Adrenal gland (tissue), 12 donors: ENCODE results near the gene RAB30. TPM values are rescaled to one million over a fixed set of nuclear protein-coding genes. Genes with fewer than 3 reads are reported as not detected.
A peak's percentile ranks its signal among the peaks of the same experiment; 100 is the strongest.

Experiments used
- DNase-seq, 7 donors: peaks; one replicate each; pipeline ENCODE4 v3.0.0-alpha.2; 2019 to 2020
- H3K27ac ChIP-seq, 5 donors: fragments of 200-600 bp; sonication (generic) in 4 of 5; 1 replicate in 3 of 5; 2 replicates in 2 of 5; pipeline versions ENCODE4 v1.5.1 to v1.8.0; 2016 to 2020; ENCODE audit warnings: mild to moderate bottlenecking in 1 of 5
- H3K27me3 ChIP-seq: fragments of 200-600 bp; 2 replicates; pipeline ENCODE4 v1.8.0; 2021
- H3K36me3 ChIP-seq, 2 donors: fragments of 200-600 bp; replicated peaks in 1 of 2; 1 replicate in 1 of 2; 2 replicates in 1 of 2; pipeline versions ENCODE4 v1.5.1 to v1.8.0; 2018 to 2022
- H3K4me1 ChIP-seq, 2 donors: fragments of 200-600 bp; replicated peaks in 1 of 2; 1 replicate in 1 of 2; 2 replicates in 1 of 2; pipeline versions ENCODE4 v1.5.1 to v1.8.0; 2018 to 2021
- H3K4me3 ChIP-seq, 4 donors: fragments of 200-600 bp; sonication (generic) in 3 of 4; one replicate each; pipeline ENCODE4 v1.5.1; 2016 to 2018
- H3K9me3 ChIP-seq, 3 donors: fragments of 200-600 bp; sonication (generic) in 1 of 3; replicated peaks in 1 of 3; 1 replicate in 2 of 3; 2 replicates in 1 of 3; pipeline versions ENCODE4 v1.5.1 to v1.8.0; 2016 to 2021
- CTCF ChIP-seq, 6 experiments: fragments of 450-650 bp in 4 of 6; fragments of 200-600 bp in 2 of 6; sonication (generic) in 1 of 6; IDR thresholded peaks; 1 replicate in 5 of 6; 2 replicates in 1 of 6; pipeline versions ENCODE4 v1.5.1 to v1.8.0; 2016 to 2021; ENCODE audit warnings: antibody characterized with exemption in 6 of 6, mild to moderate bottlenecking in 2 of 6, moderate library complexity in 1 of 6
- POLR2A ChIP-seq, 2 donors: fragments of 450-650 bp; IDR thresholded peaks; one replicate each; pipeline ENCODE4 v1.6.1; 2017; ENCODE audit warnings: antibody characterized with exemption in 2 of 2, mild to moderate bottlenecking in 2 of 2, moderate library complexity in 1 of 2
- WGBS, 4 donors: extraction: QIAGEN DNeasy Blood & Tissue Kit in 2 of 4; methylation state at CpG; one replicate each; pipeline versions ENCODE4 v1.1.5 to v1.1.7; 2013 to 2017; 5-methylcytosine and 5-hydroxymethylcytosine counted together
- intact Hi-C, 2 donors: fragments of 100-400 bp; cut with DNase I; formaldehyde crosslinking; loops; one replicate each; pipeline versions ENCODE4 v1.14.1 to v1.15.0; 2022 to 2023
- polyA plus RNA-seq, 3 donors: library from polyadenylated mRNA; stranded (reverse); fragments of 200-250 nt in 2 of 3; fragments of 350-450 nt in 1 of 3; fragmentation: Illumina TruSeq in 1 of 3; extraction: RNeasy Lipid Tissue Mini Kit (QIAGEN cat#74804) in 1 of 3; gene quantifications; one replicate each; pipeline ENCODE4 v1.2.3, GENCODE V29; 2013 to 2014
- total RNA-seq, 9 donors: library from RNA; depleted of rRNA in 4 of 9; stranded (reverse); fragments of >200 nt in 4 of 9; fragments of 120-200 nt in 1 of 9; fragmentation: NEBNext Ultra II Directional in 1 of 9; extraction: Animal tissue kit (Norgen Biotek cat#: 25700) in 1 of 9; gene quantifications; one replicate each; pipeline versions ENCODE4 v1.1.0 to v1.2.4, GENCODE V29; 2013 to 2023
- donor health status: healthy with polysubstance abuse.
- donor health status: Bipolar disorder and iron deficiency.
- donor health status: DM: yes; HTN: yes; CAD: no.
- donor health status: DM: no; HTN: no; CAD: no.
- donor health status: DM: no; HTN: no; CAD: no.
- donor health status: DM: yes; HTN: yes; CAD: no.

Gene RAB30
- total and polyA plus RNA-seq, 12 donors = 5.1 to 69.4 (median 41.7) TPM

GRCh38 chr11:82980947-82981346, 90.8 kb downstream of the RAB30 start:
- Histone ChIP-seq H3K27me3 (no peaks in the 10 kb centered on the region), H3K9me3 (no peaks in the 10 kb centered on the region), H3K4me3 (no peak overlapping the region), H3K36me3 (peaks cover 0 to 20% of the 10 kb centered on the region in 2 donors), H3K27ac (peak overlapping the region in 1 of 5 donors; percentile 23), H3K4me1 (peaks cover 8 to 16% of the 10 kb centered on the region in 2 donors)
- 57 to 76% (median 69%) methylated on average over 4 of the region's 4 CpGs for WGBS, 4 donors
- intact Hi-C loops = no loop called here
- DNase-seq = no peak
- TF ChIP-seq CTCF (IDR thresholded peaks at IDR 0.05) (no peak), POLR2A (IDR thresholded peaks at IDR 0.05) (no peak)

GRCh38 chr11:82980292-82980691, 91.4 kb downstream of the RAB30 start:
- Histone ChIP-seq H3K36me3 (peaks cover 0 to 20% of the 10 kb centered on the region in 2 donors), H3K9me3 (no peaks in the 10 kb centered on the region), H3K27me3 (no peaks in the 10 kb centered on the region), H3K4me3 (no peak overlapping the region), H3K4me1 (peaks cover 8 to 16% of the 10 kb centered on the region in 2 donors), H3K27ac (peak overlapping the region in 1 of 5 donors; percentile 23)
- DNase-seq = no peak
- intact Hi-C loops = no loop called here
- TF ChIP-seq POLR2A (IDR thresholded peaks at IDR 0.05) (no peak), CTCF (IDR thresholded peaks at IDR 0.05) (no peak)

GRCh38 chr11:82979824-82980223, 91.9 kb downstream of the RAB30 start:
- TF ChIP-seq CTCF (IDR thresholded peaks at IDR 0.05) = no peak
- TF ChIP-seq POLR2A (IDR thresholded peaks at IDR 0.05) = no peak
- Histone ChIP-seq H3K9me3 (no peaks in the 10 kb centered on the region), H3K4me1 (peaks cover 8 to 16% of the 10 kb centered on the region in 2 donors), H3K27ac (peak overlapping the region in 4 of 5 donors; percentile 22 to 36 (median 29)), H3K27me3 (no peaks in the 10 kb centered on the region), H3K4me3 (no peak overlapping the region), H3K36me3 (peaks cover 0 to 19% of the 10 kb centered on the region in 2 donors)
- no peak for DNase-seq
- intact Hi-C loops = no loop called here

GRCh38 chr11:82978422-82979099, 93.1 kb downstream of the RAB30 start:
- Histone ChIP-seq H3K27ac (peak overlapping the region in 1 of 5 donors; percentile 22), H3K36me3 (peaks cover 0 to 10% of the 10 kb centered on the region in 2 donors), H3K4me3 (no peak overlapping the region), H3K9me3 (peaks cover 0 to 4% (median 0%) of the 10 kb centered on the region in 3 donors), H3K4me1 (peaks cover 8 to 16% of the 10 kb centered on the region in 2 donors), H3K27me3 (no peaks in the 10 kb centered on the region)
- no peak for TF ChIP-seq POLR2A (IDR thresholded peaks at IDR 0.05)
- no peak for TF ChIP-seq CTCF (IDR thresholded peaks at IDR 0.05)
- intact Hi-C loops = no loop called here
- 53 to 58% (median 54%) methylated on average over 6 of the region's 6 CpGs for WGBS, 4 donors
- no peak for DNase-seq
